ENCODE measurements around the gene PRDX3. TPM values are rescaled to one million over a fixed set of nuclear protein-coding genes. Genes with fewer than 3 reads are reported as not detected.

The PRDX3 gene
- total RNA-seq, 1 donor from 2014 or later = 103 TPM

DNA sequence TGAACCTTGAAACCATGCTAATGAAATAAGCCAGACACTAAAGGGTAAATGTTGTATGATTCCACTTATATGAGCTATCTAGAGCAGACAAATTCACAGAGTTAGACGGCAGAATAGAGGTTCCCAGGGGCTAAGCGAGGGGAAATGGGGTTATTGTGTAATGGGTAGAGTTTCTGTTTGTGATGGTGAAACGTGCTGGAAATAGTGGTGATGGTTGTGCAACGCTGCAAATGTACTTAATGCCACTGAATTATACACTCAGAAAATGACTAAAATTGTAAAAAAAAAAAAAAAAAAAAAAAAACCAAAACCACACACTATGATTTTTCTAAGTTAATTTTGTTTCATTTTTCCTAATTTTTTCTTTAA, 43.1 kb downstream of the PRDX3 start:
- Mint-ChIP-seq H3K27ac (ENCODE audit: unreplicated experiment) (no peak overlapping the region), H3K4me1 (ENCODE audit: low read depth, unreplicated experiment) (peaks cover 6% of the 10 kb centered on the region), H3K36me3 (ENCODE audit: unreplicated experiment) (peaks cover 5% of the 10 kb centered on the region)

DNA sequence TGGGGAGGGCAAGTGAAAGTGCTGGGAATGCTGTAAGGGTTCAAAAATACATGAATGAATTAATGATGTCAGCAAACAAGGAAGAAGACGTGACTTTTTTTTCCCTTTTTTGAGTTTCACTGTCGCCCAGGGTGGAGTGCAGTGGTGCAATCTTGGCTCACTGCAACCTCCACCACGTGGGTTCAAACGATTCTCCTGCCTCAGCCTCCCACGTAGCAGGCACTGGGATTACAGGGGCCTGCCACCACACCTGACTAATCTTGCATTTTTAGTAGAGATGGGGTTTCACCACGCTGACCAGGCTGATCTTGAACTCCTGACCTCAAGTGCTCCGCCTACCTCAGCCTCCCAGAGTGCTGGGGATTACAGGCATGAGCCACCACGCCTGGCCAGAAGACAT, 44.7 kb downstream of the PRDX3 start:
- Mint-ChIP-seq H3K36me3 (ENCODE audit: unreplicated experiment) (peaks cover 5% of the 10 kb centered on the region), H3K4me3 (ENCODE audit: unreplicated experiment) (no peak overlapping the region), H3K27me3 (ENCODE audit: unreplicated experiment) (peaks cover 3% of the 10 kb centered on the region), H3K27ac (ENCODE audit: unreplicated experiment) (no peak overlapping the region), H3K4me1 (ENCODE audit: low read depth, unreplicated experiment) (peaks cover 6% of the 10 kb centered on the region), H3K9me3 (ENCODE audit: unreplicated experiment) (peaks cover 2% of the 10 kb centered on the region)
- TF ChIP-seq, protein P1, sequence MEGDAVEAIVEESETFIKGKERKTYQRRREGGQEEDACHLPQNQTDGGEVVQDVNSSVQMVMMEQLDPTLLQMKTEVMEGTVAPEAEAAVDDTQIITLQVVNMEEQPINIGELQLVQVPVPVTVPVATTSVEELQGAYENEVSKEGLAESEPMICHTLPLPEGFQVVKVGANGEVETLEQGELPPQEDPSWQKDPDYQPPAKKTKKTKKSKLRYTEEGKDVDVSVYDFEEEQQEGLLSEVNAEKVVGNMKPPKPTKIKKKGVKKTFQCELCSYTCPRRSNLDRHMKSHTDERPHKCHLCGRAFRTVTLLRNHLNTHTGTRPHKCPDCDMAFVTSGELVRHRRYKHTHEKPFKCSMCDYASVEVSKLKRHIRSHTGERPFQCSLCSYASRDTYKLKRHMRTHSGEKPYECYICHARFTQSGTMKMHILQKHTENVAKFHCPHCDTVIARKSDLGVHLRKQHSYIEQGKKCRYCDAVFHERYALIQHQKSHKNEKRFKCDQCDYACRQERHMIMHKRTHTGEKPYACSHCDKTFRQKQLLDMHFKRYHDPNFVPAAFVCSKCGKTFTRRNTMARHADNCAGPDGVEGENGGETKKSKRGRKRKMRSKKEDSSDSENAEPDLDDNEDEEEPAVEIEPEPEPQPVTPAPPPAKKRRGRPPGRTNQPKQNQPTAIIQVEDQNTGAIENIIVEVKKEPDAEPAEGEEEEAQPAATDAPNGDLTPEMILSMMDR (IDR thresholded peaks at IDR 0.05; ENCODE audit: partially characterized antibody, unreplicated experiment) = no peak
- DNase-seq = no peak

More for the DNA sequence above, 43.1 kb downstream of the PRDX3 start:
- Mint-ChIP-seq H3K4me3 (ENCODE audit: unreplicated experiment) (no peak overlapping the region), H3K9me3 (ENCODE audit: unreplicated experiment) (peaks cover 3% of the 10 kb centered on the region), H3K27me3 (ENCODE audit: unreplicated experiment) (peaks cover 4% of the 10 kb centered on the region)
- TF ChIP-seq, protein P1 (IDR thresholded peaks at IDR 0.05; ENCODE audit: partially characterized antibody, unreplicated experiment) = no peak
- no peak for DNase-seq

- DNase-seq = no peak
- H3K4me1 Mint-ChIP-seq (ENCODE audit: low read depth, unreplicated experiment) = peaks cover 2% of the 10 kb centered on the region
- no peak overlapping the region for H3K27ac Mint-ChIP-seq (ENCODE audit: unreplicated experiment)
- peaks cover 5% of the 10 kb centered on the region for H3K36me3 Mint-ChIP-seq (ENCODE audit: unreplicated experiment)
- TF ChIP-seq, protein P1 (IDR thresholded peaks at IDR 0.05; ENCODE audit: partially characterized antibody, unreplicated experiment) = no peak
- H3K9me3 Mint-ChIP-seq (ENCODE audit: unreplicated experiment) = no peaks in the 10 kb centered on the region
- H3K27me3 Mint-ChIP-seq (ENCODE audit: unreplicated experiment) = no peaks in the 10 kb centered on the region
- H3K4me3 Mint-ChIP-seq (ENCODE audit: unreplicated experiment) = no peak overlapping the region
Observed at GRCh38 chr10:119132521-119133345, 45.9 kb downstream of the PRDX3 start.

GRCh38 chr10:119131512-119132240, 46.9 kb downstream of the PRDX3 start:
- Mint-ChIP-seq H3K9me3 (ENCODE audit: unreplicated experiment) (no peaks in the 10 kb centered on the region), H3K4me1 (ENCODE audit: low read depth, unreplicated experiment) (peaks cover 2% of the 10 kb centered on the region), H3K27me3 (ENCODE audit: unreplicated experiment) (no peaks in the 10 kb centered on the region), H3K36me3 (ENCODE audit: unreplicated experiment) (peaks cover 5% of the 10 kb centered on the region), H3K27ac (ENCODE audit: unreplicated experiment) (no peak overlapping the region), H3K4me3 (ENCODE audit: unreplicated experiment) (no peak overlapping the region)
- TF ChIP-seq, protein P1 (IDR thresholded peaks at IDR 0.05; ENCODE audit: partially characterized antibody, unreplicated experiment) = no peak
- DNase-seq = no peak

GRCh38 chr10:119129721-119130120, 48.9 kb downstream of the PRDX3 start:
- Mint-ChIP-seq H3K27ac (ENCODE audit: unreplicated experiment) (no peak overlapping the region), H3K9me3 (ENCODE audit: unreplicated experiment) (no peaks in the 10 kb centered on the region), H3K4me1 (ENCODE audit: low read depth, unreplicated experiment) (peaks cover 2% of the 10 kb centered on the region), H3K4me3 (ENCODE audit: unreplicated experiment) (no peak overlapping the region), H3K27me3 (ENCODE audit: unreplicated experiment) (no peaks in the 10 kb centered on the region), H3K36me3 (ENCODE audit: unreplicated experiment) (peaks cover 10% of the 10 kb centered on the region)
- DNase-seq = no peak
- TF ChIP-seq, protein P1 (IDR thresholded peaks at IDR 0.05; ENCODE audit: partially characterized antibody, unreplicated experiment) = no peak
